Left ventricle myocardium inferior (tissue), 1 donor: Measurements from ENCODE around the gene KLK14. TPM values are rescaled to one million over a fixed set of nuclear protein-coding genes. Genes with fewer than 3 reads are reported as not detected.
A peak's percentile ranks its signal among the peaks of the same experiment; 100 is the strongest.

ENCODE experiments used
- DNase-seq: peaks from one replicate; pipeline ENCODE4 v3.0.0-alpha.2; 2020
- H3K27ac ChIP-seq: fragments of 200-600 bp; replicated peaks from 2 replicates; pipeline ENCODE4 v1.8.0; 2021
- H3K27me3 ChIP-seq: fragments of 200-600 bp; 2 replicates; pipeline ENCODE4 v1.8.0; 2021; ENCODE audit warnings: low read depth
- H3K36me3 ChIP-seq: fragments of 200-600 bp; 2 replicates; pipeline ENCODE4 v1.8.0; 2021
- H3K4me1 ChIP-seq: fragments of 200-600 bp; 2 replicates; pipeline ENCODE4 v1.8.0; 2021
- H3K4me3 ChIP-seq: fragments of 200-600 bp; 2 replicates; pipeline ENCODE4 v1.8.0; 2021; ENCODE audit warnings: mild to moderate bottlenecking, moderate library complexity
- H3K9me3 ChIP-seq: fragments of 200-600 bp; replicated peaks from 2 replicates; pipeline ENCODE4 v1.8.0; 2021
- CTCF ChIP-seq: fragments of 200-600 bp; IDR thresholded peaks from 2 replicates; pipeline ENCODE4 v1.8.0; 2021; ENCODE audit warnings: antibody characterized with exemption, mild to moderate bottlenecking, borderline replicate concordance
- intact Hi-C: fragments of 100-400 bp; cut with micrococcal nuclease; formaldehyde crosslinking; loops from one replicate; pipeline ENCODE4 v1.11.0; 2022
- total RNA-seq: library from RNA; stranded (reverse); fragmentation: NEBNext Ultra II Directional; extraction: Animal tissue kit (Norgen Biotek cat#: 25700); gene quantifications from one replicate; pipeline ENCODE4 v1.2.1, GENCODE V29; 2021
- donor health status: DM: no; HTN: yes; CAD: no; lungs with severe emphysema.

KLK14 gene
- total RNA-seq, 1 donor from 2014 or later = 1.6 TPM

DNA sequence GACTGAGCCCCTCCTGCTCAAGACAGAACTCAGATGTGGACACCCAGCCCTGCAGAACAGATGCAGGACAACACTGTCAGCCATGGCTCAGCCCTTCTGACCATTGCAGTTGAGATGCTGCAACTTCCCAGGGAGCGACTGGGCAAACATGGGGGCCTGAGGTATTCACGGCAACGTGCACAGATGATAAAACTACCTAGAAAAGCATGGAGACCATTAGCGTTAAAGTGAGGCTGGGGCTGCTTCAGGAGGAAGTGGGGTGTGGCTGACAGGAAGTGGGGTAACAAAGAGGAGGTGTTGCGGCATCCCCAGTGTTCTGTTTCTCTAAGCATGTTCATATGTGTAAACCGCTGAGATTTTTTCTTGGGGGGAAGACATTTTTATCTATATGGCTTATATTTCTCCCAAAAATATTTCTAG, 40.7 kb upstream of the KLK14 start:
- H3K4me1 ChIP-seq = peaks cover 10% of the 10 kb centered on the region
- H3K9me3 ChIP-seq = no peaks in the 10 kb centered on the region
- DNase-seq = peak; percentile 47
- TF ChIP-seq CTCF = no peak
- H3K27ac ChIP-seq = peak overlapping the region; percentile 61
- no peaks in the 10 kb centered on the region for H3K36me3 ChIP-seq
- intact Hi-C loops = no loop called here
- H3K27me3 ChIP-seq = peaks cover 58% of the 10 kb centered on the region
- no peak overlapping the region for H3K4me3 ChIP-seq

- no peaks in the 10 kb centered on the region for H3K9me3 ChIP-seq
- no peak overlapping the region for H3K4me3 ChIP-seq
- DNase-seq = no peak
- H3K4me1 ChIP-seq = peaks cover 4% of the 10 kb centered on the region
- intact Hi-C loops = no loop called here
- peaks cover 58% of the 10 kb centered on the region for H3K27me3 ChIP-seq
- peak overlapping the region; percentile 50 for H3K27ac ChIP-seq
- no peaks in the 10 kb centered on the region for H3K36me3 ChIP-seq
- no peak for TF ChIP-seq CTCF
Measured at GRCh38 chr19:51122112-51122981, 39.7 kb upstream of the KLK14 start.

DNA sequence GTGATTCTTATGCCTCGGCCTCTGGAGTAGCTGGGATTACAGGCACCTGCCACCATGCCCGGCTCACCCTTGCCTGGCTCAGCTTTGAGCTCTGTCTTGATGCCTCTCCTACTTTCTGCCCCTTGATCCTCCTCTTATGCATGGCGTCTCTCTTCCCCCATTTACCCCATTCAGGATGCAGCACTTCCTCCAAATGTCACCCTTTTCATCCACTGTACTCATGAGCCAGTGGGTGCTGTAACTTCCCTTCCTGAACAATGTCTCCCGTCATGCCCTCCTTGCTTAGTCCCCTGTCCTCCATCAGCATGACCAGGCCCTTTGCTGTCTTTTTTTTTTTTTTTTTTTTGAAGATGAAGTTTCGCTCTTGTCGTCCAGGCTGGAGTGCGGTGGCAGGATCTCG, 38.6 kb upstream of the KLK14 start:
- no peak for TF ChIP-seq CTCF
- Histone ChIP-seq H3K9me3 (no peaks in the 10 kb centered on the region), H3K36me3 (no peaks in the 10 kb centered on the region), H3K27ac (no peak overlapping the region), H3K4me1 (no peaks in the 10 kb centered on the region), H3K27me3 (peaks cover 60% of the 10 kb centered on the region), H3K4me3 (no peak overlapping the region)
- intact Hi-C loops = no loop called here
- DNase-seq = no peak

- intact Hi-C loops = no loop called here
- H3K9me3 ChIP-seq = no peaks in the 10 kb centered on the region
- peaks cover 61% of the 10 kb centered on the region for H3K27me3 ChIP-seq
- no peak for DNase-seq
- no peak overlapping the region for H3K4me3 ChIP-seq
- TF ChIP-seq CTCF = no peak
- H3K27ac ChIP-seq = no peak overlapping the region
- H3K36me3 ChIP-seq = no peaks in the 10 kb centered on the region
- H3K4me1 ChIP-seq = no peaks in the 10 kb centered on the region
Measured at GRCh38 chr19:51120160-51120559, 37.5 kb upstream of the KLK14 start.

DNA sequence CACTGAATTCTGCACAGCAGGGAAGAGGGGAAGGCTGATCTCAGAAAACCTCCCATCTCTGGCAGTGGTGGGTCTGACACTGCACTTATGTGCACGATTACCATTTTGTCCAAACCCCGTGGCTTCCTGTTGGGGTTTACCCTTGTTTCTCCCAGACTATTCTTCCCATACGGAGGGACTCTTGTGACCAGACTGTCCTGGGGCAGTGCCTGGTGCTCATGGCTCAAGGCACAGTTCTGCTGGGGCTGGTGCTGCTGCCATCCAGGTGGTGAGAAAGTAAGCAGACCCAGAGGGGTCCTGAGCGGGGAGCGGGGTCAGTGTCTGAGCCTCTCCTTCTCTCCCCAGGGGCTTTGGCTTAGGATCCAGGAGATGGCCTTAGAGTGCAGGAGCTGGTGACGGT, 36.9 kb upstream of the KLK14 start:
- no peak overlapping the region for H3K4me3 ChIP-seq
- H3K9me3 ChIP-seq = no peaks in the 10 kb centered on the region
- H3K36me3 ChIP-seq = no peaks in the 10 kb centered on the region
- peaks cover 60% of the 10 kb centered on the region for H3K27me3 ChIP-seq
- no peak overlapping the region for H3K27ac ChIP-seq
- intact Hi-C loops = no loop called here
- no peak for DNase-seq
- TF ChIP-seq CTCF = no peak
- no peaks in the 10 kb centered on the region for H3K4me1 ChIP-seq
